22Rv1 (cell line): ENCODE measurements around the gene POPDC2.

Experiments used
- CTCF ChIP-seq: fragments of 450-650 bp; IDR thresholded peaks from 2 replicates; pipeline ENCODE4 v1.5.1; 2017; ENCODE audit warnings: mild to moderate bottlenecking
- ZFX ChIP-seq: fragments of 450-650 bp; IDR thresholded peaks from 2 replicates; pipeline ENCODE4 v1.6.1; 2017; ENCODE audit warnings: antibody characterized with exemption, borderline replicate concordance

GRCh38 chr3:119643528-119643927 lies 16.9 kb downstream of the POPDC2 start:
- no peak for TF ChIP-seq CTCF
- TF ChIP-seq ZFX, result no peak
